H4 (cell line): Measurements from ENCODE around the gene ASB15. TPM values are rescaled to one million over a fixed set of nuclear protein-coding genes. Genes with fewer than 3 reads are reported as not detected.
A peak's percentile ranks its signal among the peaks of the same experiment; 100 is the strongest.

Experiments
- DNase-seq: peaks from one replicate; pipeline ENCODE4 v3.0.0-alpha.2; 2015; ENCODE audit warnings: low spot score
- total RNA-seq: library from RNA; depleted of rRNA; stranded (reverse); fragments of >200 nt; shearing (Covaris generic); gene quantifications from 2 replicates; pipeline ENCODE4 v1.2.3, GENCODE V29; 2014; rRNA removed

Gene ASB15
- total RNA-seq, 1 experiment from 2014 or later = not detected

- no peak for DNase-seq
Measured at GRCh38 chr7:123663200-123663599, 61.6 kb downstream of the ASB15 start.

GRCh38 chr7:123665157-123665556 lies 63.5 kb downstream of the ASB15 start:
- no peak for DNase-seq

GRCh38 chr7:123665896-123666295 lies 64.3 kb downstream of the ASB15 start:
- no peak for DNase-seq

- no peak for DNase-seq
Measured at GRCh38 chr7:123666492-123666891, 64.9 kb downstream of the ASB15 start.

GRCh38 chr7:123669485-123669884 lies 67.9 kb downstream of the ASB15 start:
- no peak for DNase-seq

- DNase-seq = no peak
Measured at GRCh38 chr7:123673137-123673732, 71.6 kb downstream of the ASB15 start.

- DNase-seq = no peak
Measured at GRCh38 chr7:123673752-123674398, 72.3 kb downstream of the ASB15 start.

GRCh38 chr7:123674399-123675180 lies 73.0 kb downstream of the ASB15 start:
- no peak for DNase-seq

GRCh38 chr7:123675181-123675473 lies 73.5 kb downstream of the ASB15 start:
- DNase-seq = no peak

GRCh38 chr7:123677061-123677715 lies 75.6 kb downstream of the ASB15 start:
- DNase-seq = no peak

GRCh38 chr7:123679614-123680013 lies 78.0 kb downstream of the ASB15 start:
- DNase-seq = no peak

- DNase-seq = no peak
Measured at GRCh38 chr7:123680580-123680979, 79.0 kb downstream of the ASB15 start.

GRCh38 chr7:123681561-123681960 lies 79.9 kb downstream of the ASB15 start:
- DNase-seq = no peak

- peak; percentile 47 for DNase-seq
Measured at GRCh38 chr7:123682690-123683089, 81.1 kb downstream of the ASB15 start.

- DNase-seq = no peak
Measured at GRCh38 chr7:123687161-123687560, 85.5 kb downstream of the ASB15 start.

GRCh38 chr7:123687727-123688126 lies 86.1 kb downstream of the ASB15 start:
- no peak for DNase-seq

Other genes starting within 250 kb of the ASB15 start
- gene IQUB, start 67.2 kb upstream of the ASB15 start, total RNA-seq = 0.08 TPM in 1 of 2 replicates, not detected in the other
- 78.9 and 108 TPM in 2 replicates for gene NDUFA5, start 44.0 kb upstream of the ASB15 start, total RNA-seq
- gene LMOD2, start 54.0 kb downstream of the ASB15 start, total RNA-seq = not detected in 2 replicates
- 7.9 and 12.8 TPM in 2 replicates for gene WASL, start 147.2 kb downstream of the ASB15 start, total RNA-seq
- 0.37 TPM in 1 of 2 replicates, not detected in the other for gene HYAL4, start 243.3 kb downstream of the ASB15 start, total RNA-seq